ENCODE data around the gene HHIP. TPM values are rescaled to one million over a fixed set of nuclear protein-coding genes. Genes with fewer than 3 reads are reported as not detected.

Gene HHIP
- total and polyA plus RNA-seq, 2 of the 13 experiments (the other 11 are each of a cell fraction or from before 2014, with no cell fraction given), result not detected

DNA sequence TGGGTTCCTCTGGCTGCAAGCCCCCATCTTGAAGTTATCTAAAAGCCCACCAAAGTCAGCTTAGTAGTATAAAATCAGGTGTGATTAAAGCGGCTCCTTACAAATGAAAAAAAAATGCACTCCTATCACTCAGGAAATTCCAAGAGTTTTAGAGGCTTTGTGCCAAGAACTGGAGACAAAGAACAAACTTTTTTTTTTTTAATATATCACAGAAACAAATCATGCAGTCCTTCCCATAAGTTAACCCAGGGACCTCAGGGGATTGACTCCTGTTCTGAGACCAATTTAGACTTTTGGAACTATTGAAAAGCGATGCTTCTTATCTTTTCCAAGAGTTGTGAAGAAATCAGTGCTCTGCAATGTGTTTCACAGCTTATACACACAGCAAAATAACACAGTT, 53.6 kb downstream of the HHIP start:
- WGBS (ENCODE audit: low lambda C conversion rate), result 34% methylated on average over 2 of the region's 2 CpGs
- no peaks in the 10 kb centered on the region for H3K4me1 ChIP-seq (ENCODE audit: insufficient read depth, low read length)
- FAIRE-seq (no peak), ATAC-seq (no peak), DNase-seq (ENCODE audit: low spot score) (no peak)
- no peaks in the 10 kb centered on the region for H4K20me1 ChIP-seq (ENCODE audit: insufficient read depth, low read length)
- no peak overlapping the region for H3K27ac ChIP-seq (ENCODE audit: extremely low read length, insufficient read depth, low read length)
- CTCF ChIA-PET (ENCODE audit: low intra/inter-chr PET ratio, low total read pairs), result no interaction called here
- H3K36me3 ChIP-seq (replicated peaks in 1 of 2; ENCODE audit: control insufficient read depth in 1 of 2, insufficient read depth in 2 of 2, low read length in 2 of 2), result no peaks in the 10 kb centered on the region
- H3K4me2 ChIP-seq (ENCODE audit: low read depth, low read length), result no peak overlapping the region
- no peaks in the 10 kb centered on the region for H3K9me3 ChIP-seq (ENCODE audit: low read length)
- no peak overlapping the region for H2AFZ ChIP-seq (ENCODE audit: low read length)
- H3K27me3 ChIP-seq (ENCODE audit: control insufficient read depth in 1 of 2, insufficient read depth in 2 of 2, low read length in 2 of 2), result no peaks in the 10 kb centered on the region; a peak in 1 of 5 replicates
- in situ Hi-C loops (cut with HindIII; ENCODE audit: extremely low pct_ligation_motif_present, low pct_unique_long_range_greater_than_20kb), result no loop called here
- H3K9ac ChIP-seq (ENCODE audit: insufficient read depth, low read depth, low read length), result no peak overlapping the region
- H3K4me3 ChIP-seq (replicated peaks in 1 of 3; ENCODE audit: insufficient read depth in 1 of 3, low read depth in 2 of 3, low read length in 3 of 3), result no peak overlapping the region
- no peaks in the 10 kb centered on the region for H3K79me2 ChIP-seq (ENCODE audit: insufficient read depth, low read length)
- BruUV-seq (replicated peaks), result no TSS peak
- intact Hi-C loops (cut with micrococcal nuclease; ENCODE audit: unreplicated experiment), result no loop called here
- POLR2A ChIA-PET, result no interaction called here
- TF ChIP-seq ZNF775 (CRISPR knock-in tag; IDR thresholded peaks at IDR 0.05; ENCODE audit: borderline replicate concordance), result no peak
- no peak for TF ChIP-seq AGO1 (IDR thresholded peaks at IDR 0.05; ENCODE audit: low read depth, low read length, poor library complexity, severe bottlenecking)
- no peak for TF ChIP-seq TBP (CRISPR knock-in tag; IDR thresholded peaks at IDR 0.05)
- TF ChIP-seq, protein P1, sequence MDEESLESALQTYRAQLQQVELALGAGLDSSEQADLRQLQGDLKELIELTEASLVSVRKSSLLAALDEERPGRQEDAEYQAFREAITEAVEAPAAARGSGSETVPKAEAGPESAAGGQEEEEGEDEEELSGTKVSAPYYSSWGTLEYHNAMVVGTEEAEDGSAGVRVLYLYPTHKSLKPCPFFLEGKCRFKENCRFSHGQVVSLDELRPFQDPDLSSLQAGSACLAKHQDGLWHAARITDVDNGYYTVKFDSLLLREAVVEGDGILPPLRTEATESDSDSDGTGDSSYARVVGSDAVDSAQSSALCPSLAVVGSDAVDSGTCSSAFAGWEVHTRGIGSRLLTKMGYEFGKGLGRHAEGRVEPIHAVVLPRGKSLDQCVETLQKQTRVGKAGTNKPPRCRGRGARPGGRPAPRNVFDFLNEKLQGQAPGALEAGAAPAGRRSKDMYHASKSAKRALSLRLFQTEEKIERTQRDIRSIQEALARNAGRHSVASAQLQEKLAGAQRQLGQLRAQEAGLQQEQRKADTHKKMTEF (CRISPR knock-in tag; IDR thresholded peaks at IDR 0.05), result no peak
- TF ChIP-seq GATAD1 (CRISPR knock-in tag; IDR thresholded peaks at IDR 0.05), result no peak
- TF ChIP-seq ZSCAN9 (CRISPR knock-in tag; IDR thresholded peaks at IDR 0.05; ENCODE audit: borderline replicate concordance), result no peak
- no peak for TF ChIP-seq ZKSCAN5 (CRISPR knock-in tag; IDR thresholded peaks at IDR 0.05)
- TF ChIP-seq NFE2L1 (CRISPR knock-in tag; IDR thresholded peaks at IDR 0.05; ENCODE audit: borderline replicate concordance), result no peak
- TF ChIP-seq, protein P2, sequence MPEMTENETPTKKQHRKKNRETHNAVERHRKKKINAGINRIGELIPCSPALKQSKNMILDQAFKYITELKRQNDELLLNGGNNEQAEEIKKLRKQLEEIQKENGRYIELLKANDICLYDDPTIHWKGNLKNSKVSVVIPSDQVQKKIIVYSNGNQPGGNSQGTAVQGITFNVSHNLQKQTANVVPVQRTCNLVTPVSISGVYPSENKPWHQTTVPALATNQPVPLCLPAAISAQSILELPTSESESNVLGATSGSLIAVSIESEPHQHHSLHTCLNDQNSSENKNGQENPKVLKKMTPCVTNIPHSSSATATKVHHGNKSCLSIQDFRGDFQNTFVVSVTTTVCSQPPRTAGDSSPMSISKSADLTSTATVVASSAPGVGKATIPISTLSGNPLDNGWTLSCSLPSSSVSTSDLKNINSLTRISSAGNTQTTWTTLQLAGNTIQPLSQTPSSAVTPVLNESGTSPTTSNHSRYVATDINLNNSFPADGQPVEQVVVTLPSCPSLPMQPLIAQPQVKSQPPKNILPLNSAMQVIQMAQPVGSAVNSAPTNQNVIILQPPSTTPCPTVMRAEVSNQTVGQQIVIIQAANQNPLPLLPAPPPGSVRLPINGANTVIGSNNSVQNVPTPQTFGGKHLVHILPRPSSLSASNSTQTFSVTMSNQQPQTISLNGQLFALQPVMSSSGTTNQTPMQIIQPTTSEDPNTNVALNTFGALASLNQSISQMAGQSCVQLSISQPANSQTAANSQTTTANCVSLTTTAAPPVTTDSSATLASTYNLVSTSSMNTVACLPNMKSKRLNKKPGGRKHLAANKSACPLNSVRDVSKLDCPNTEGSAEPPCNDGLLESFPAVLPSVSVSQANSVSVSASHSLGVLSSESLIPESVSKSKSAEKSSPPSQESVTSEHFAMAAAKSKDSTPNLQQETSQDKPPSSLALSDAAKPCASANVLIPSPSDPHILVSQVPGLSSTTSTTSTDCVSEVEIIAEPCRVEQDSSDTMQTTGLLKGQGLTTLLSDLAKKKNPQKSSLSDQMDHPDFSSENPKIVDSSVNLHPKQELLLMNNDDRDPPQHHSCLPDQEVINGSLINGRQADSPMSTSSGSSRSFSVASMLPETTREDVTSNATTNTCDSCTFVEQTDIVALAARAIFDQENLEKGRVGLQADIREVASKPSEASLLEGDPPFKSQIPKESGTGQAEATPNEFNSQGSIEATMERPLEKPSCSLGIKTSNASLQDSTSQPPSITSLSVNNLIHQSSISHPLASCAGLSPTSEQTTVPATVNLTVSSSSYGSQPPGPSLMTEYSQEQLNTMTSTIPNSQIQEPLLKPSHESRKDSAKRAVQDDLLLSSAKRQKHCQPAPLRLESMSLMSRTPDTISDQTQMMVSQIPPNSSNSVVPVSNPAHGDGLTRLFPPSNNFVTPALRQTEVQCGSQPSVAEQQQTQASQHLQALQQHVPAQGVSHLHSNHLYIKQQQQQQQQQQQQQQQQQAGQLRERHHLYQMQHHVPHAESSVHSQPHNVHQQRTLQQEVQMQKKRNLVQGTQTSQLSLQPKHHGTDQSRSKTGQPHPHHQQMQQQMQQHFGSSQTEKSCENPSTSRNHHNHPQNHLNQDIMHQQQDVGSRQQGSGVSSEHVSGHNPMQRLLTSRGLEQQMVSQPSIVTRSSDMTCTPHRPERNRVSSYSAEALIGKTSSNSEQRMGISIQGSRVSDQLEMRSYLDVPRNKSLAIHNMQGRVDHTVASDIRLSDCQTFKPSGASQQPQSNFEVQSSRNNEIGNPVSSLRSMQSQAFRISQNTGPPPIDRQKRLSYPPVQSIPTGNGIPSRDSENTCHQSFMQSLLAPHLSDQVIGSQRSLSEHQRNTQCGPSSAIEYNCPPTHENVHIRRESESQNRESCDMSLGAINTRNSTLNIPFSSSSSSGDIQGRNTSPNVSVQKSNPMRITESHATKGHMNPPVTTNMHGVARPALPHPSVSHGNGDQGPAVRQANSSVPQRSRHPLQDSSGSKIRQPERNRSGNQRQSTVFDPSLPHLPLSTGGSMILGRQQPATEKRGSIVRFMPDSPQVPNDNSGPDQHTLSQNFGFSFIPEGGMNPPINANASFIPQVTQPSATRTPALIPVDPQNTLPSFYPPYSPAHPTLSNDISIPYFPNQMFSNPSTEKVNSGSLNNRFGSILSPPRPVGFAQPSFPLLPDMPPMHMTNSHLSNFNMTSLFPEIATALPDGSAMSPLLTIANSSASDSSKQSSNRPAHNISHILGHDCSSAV (CRISPR knock-in tag; IDR thresholded peaks at IDR 0.05; ENCODE audit: borderline replicate concordance), result no peak
- no peak for TF ChIP-seq IKZF4 (CRISPR knock-in tag; IDR thresholded peaks at IDR 0.05; ENCODE audit: borderline replicate concordance, low read depth, not compliant biosample characterization)
- TF ChIP-seq SKI (IDR thresholded peaks at IDR 0.05; ENCODE audit: partially characterized antibody), result no peak
- TF ChIP-seq ARNT2 (CRISPR knock-in tag; IDR thresholded peaks at IDR 0.05; ENCODE audit: low read depth), result no peak

All from HepG2 (cell line).